ENCODE measurements around the gene SLIT3. TPM values are rescaled to one million over a fixed set of nuclear protein-coding genes. Genes with fewer than 3 reads are reported as not detected.

SLIT3 gene
- total RNA-seq, 1 donor from 2014 or later: 0.22 TPM

GRCh38 chr5:169029037-169029436, 271.9 kb downstream of the SLIT3 start:
- Histone ChIP-seq H3K4me2 (peak overlapping the region; percentile 2), H3K27me3 (no peaks in the 10 kb centered on the region), H2AFZ (replicated peaks) (no peak overlapping the region), H3K4me3 (no peak overlapping the region), H3K79me2 (ENCODE audit: low read depth) (no peaks in the 10 kb centered on the region), H3K27ac (no peak overlapping the region), H3K4me1 (peaks cover 31% of the 10 kb centered on the region), H3F3A (ENCODE audit: low read depth) (peaks cover 17% of the 10 kb centered on the region), H3K9me3 (ENCODE audit: low read depth) (no peaks in the 10 kb centered on the region), H3K9ac (no peak overlapping the region), H3K36me3 (no peaks in the 10 kb centered on the region), H4K20me1 (ENCODE audit: low read depth) (no peaks in the 10 kb centered on the region)
- DNase-seq (ENCODE audit: low spot score): no peak
- H3K36me3 Mint-ChIP-seq: no peaks in the 10 kb centered on the region
- no peak for TF ChIP-seq EZH2phosphoT487 (IDR thresholded peaks at IDR 0.05)
- no peak for TF ChIP-seq CTCF (IDR thresholded peaks at IDR 0.05)
- TF ChIP-seq EZH2 (IDR thresholded peaks at IDR 0.05): no peak
- H3K4me3 Mint-ChIP-seq: no peak overlapping the region
- peaks cover 5% of the 10 kb centered on the region for H3K27me3 Mint-ChIP-seq (ENCODE audit: insufficient read depth, low read depth)
- H3K27ac Mint-ChIP-seq: no peak overlapping the region
- peaks cover 64% of the 10 kb centered on the region for H3K4me1 Mint-ChIP-seq
- peaks cover 2% of the 10 kb centered on the region for H3K9me3 Mint-ChIP-seq

GRCh38 chr5:169027501-169028061, 273.4 kb downstream of the SLIT3 start:
- peak overlapping the region; percentile 87 for H3K27ac Mint-ChIP-seq
- no peaks in the 10 kb centered on the region for H3K36me3 ChIP-seq
- TF ChIP-seq CTCF (IDR thresholded peaks at IDR 0.05): no peak
- TF ChIP-seq EZH2phosphoT487 (IDR thresholded peaks at IDR 0.05): no peak
- TF ChIP-seq EZH2 (IDR thresholded peaks at IDR 0.05): no peak
- no peaks in the 10 kb centered on the region for H3K9me3 ChIP-seq (ENCODE audit: low read depth)
- H3K27me3 Mint-ChIP-seq (ENCODE audit: insufficient read depth, low read depth): peaks cover 5% of the 10 kb centered on the region
- no peaks in the 10 kb centered on the region for H3K79me2 ChIP-seq (ENCODE audit: low read depth)
- H3K27me3 ChIP-seq: no peaks in the 10 kb centered on the region
- peaks cover 31% of the 10 kb centered on the region for H3K4me1 ChIP-seq
- peaks cover 2% of the 10 kb centered on the region for H3K9me3 Mint-ChIP-seq
- peak overlapping the region; percentile 31 for H3K27ac ChIP-seq
- peak; percentile 8 for DNase-seq (ENCODE audit: low spot score)
- H3K4me2 ChIP-seq: peak overlapping the region; percentile 7
- peak overlapping the region; percentile 39 for H3K4me3 Mint-ChIP-seq
- peaks cover 68% of the 10 kb centered on the region for H3K4me1 Mint-ChIP-seq
- H3K36me3 Mint-ChIP-seq: no peaks in the 10 kb centered on the region
- no peak overlapping the region for H3K9ac ChIP-seq
- peaks cover 17% of the 10 kb centered on the region for H3F3A ChIP-seq (ENCODE audit: low read depth)
- peak overlapping the region; percentile 20 for H2AFZ ChIP-seq (replicated peaks)
- no peaks in the 10 kb centered on the region for H4K20me1 ChIP-seq (ENCODE audit: low read depth)
- H3K4me3 ChIP-seq: no peak overlapping the region

GRCh38 chr5:169025491-169025890, 275.4 kb downstream of the SLIT3 start:
- no peak overlapping the region for H3K4me3 ChIP-seq
- H3K79me2 ChIP-seq (ENCODE audit: low read depth): no peaks in the 10 kb centered on the region
- H3K36me3 ChIP-seq: no peaks in the 10 kb centered on the region
- no peak overlapping the region for H3K9ac ChIP-seq
- no peak overlapping the region for H3K4me3 Mint-ChIP-seq
- H3K27ac Mint-ChIP-seq: no peak overlapping the region
- H3K27me3 Mint-ChIP-seq (ENCODE audit: insufficient read depth, low read depth): peaks cover 6% of the 10 kb centered on the region
- peaks cover 17% of the 10 kb centered on the region for H3F3A ChIP-seq (ENCODE audit: low read depth)
- peaks cover 30% of the 10 kb centered on the region for H3K4me1 ChIP-seq
- H3K36me3 Mint-ChIP-seq: no peaks in the 10 kb centered on the region
- H3K27ac ChIP-seq: no peak overlapping the region
- H3K27me3 ChIP-seq: no peaks in the 10 kb centered on the region
- H3K9me3 Mint-ChIP-seq: peaks cover 2% of the 10 kb centered on the region
- no peaks in the 10 kb centered on the region for H3K9me3 ChIP-seq (ENCODE audit: low read depth)
- H3K4me2 ChIP-seq: no peak overlapping the region
- no peak for DNase-seq (ENCODE audit: low spot score)
- no peak overlapping the region for H2AFZ ChIP-seq (replicated peaks)
- TF ChIP-seq CTCF (IDR thresholded peaks at IDR 0.05): no peak
- TF ChIP-seq EZH2 (IDR thresholded peaks at IDR 0.05): no peak
- no peak for TF ChIP-seq EZH2phosphoT487 (IDR thresholded peaks at IDR 0.05)
- H3K4me1 Mint-ChIP-seq: peaks cover 67% of the 10 kb centered on the region
- no peaks in the 10 kb centered on the region for H4K20me1 ChIP-seq (ENCODE audit: low read depth)
